HepG2 (cell line): ENCODE data around the gene RPS14. TPM values are rescaled to one million over a fixed set of nuclear protein-coding genes. Genes with fewer than 3 reads are reported as not detected.

Experiments
- ARNTL ChIP-seq: sonication (generic); formaldehyde crosslinking; IDR thresholded peaks from 2 replicates; pipeline ENCODE4 v1.4.0; 2020; ENCODE audit warnings: mild to moderate bottlenecking, missing genetic modification reagents
- BORCS8-MEF2B ChIP-seq: sonication (generic); formaldehyde crosslinking; IDR thresholded peaks from 2 replicates; pipeline ENCODE4 v1.8.0; 2022; ENCODE audit warnings: mild to moderate bottlenecking, missing genetic modification reagents
- GPN1 ChIP-seq: sonication (generic); formaldehyde crosslinking; IDR thresholded peaks from 2 replicates; pipeline ENCODE4 v1.5.1; 2020; ENCODE audit warnings: missing genetic modification reagents, borderline replicate concordance
- NCOR1 ChIP-seq: fragments of 200-600 bp; sonication (generic); IDR thresholded peaks from 2 replicates; pipeline ENCODE4 v1.7.0; 2017; ENCODE audit warnings: antibody characterized with exemption, low read length, borderline replicate concordance
- NFE2L1 ChIP-seq: sonication (generic); formaldehyde crosslinking; IDR thresholded peaks from 2 replicates; pipeline ENCODE4 v1.4.0; 2020; ENCODE audit warnings: missing genetic modification reagents, mild to moderate bottlenecking, borderline replicate concordance
- PAF1 ChIP-seq: IDR thresholded peaks from 2 replicates; pipeline ENCODE4 v1.6.1; 2016; ENCODE audit warnings: missing genetic modification reagents, missing compliant biosample characterization
- SATB2 ChIP-seq: sonication (generic); formaldehyde crosslinking; IDR thresholded peaks from 2 replicates; pipeline ENCODE4 v1.5.0; 2020; ENCODE audit warnings: missing genetic modification reagents
- ZNF333 ChIP-seq: sonication (generic); formaldehyde crosslinking; IDR thresholded peaks from 2 replicates; pipeline ENCODE4 v1.4.0; 2020; ENCODE audit warnings: mild to moderate bottlenecking, missing genetic modification reagents, borderline replicate concordance
- ZNF350 ChIP-seq: sonication (generic); formaldehyde crosslinking; IDR thresholded peaks from 2 replicates; pipeline ENCODE4 v1.4.0; 2020; ENCODE audit warnings: mild to moderate bottlenecking, low read depth, missing genetic modification reagents, borderline replicate concordance
- ZNF496 ChIP-seq: sonication (generic); formaldehyde crosslinking; IDR thresholded peaks from 2 replicates; pipeline ENCODE4 v1.8.1; 2023; ENCODE audit warnings: mild to moderate bottlenecking, moderate library complexity, missing genetic modification reagents; ENCODE audit not compliant: insufficient replicate concordance
- ZNF761 ChIP-seq: sonication (generic); formaldehyde crosslinking; conservative IDR thresholded peaks from 2 replicates; pipeline ENCODE4 v1.4.0; 2020; ENCODE audit warnings: mild to moderate bottlenecking, missing genetic modification reagents
- ZNF790 ChIP-seq: sonication (generic); formaldehyde crosslinking; IDR thresholded peaks from 2 replicates; pipeline ENCODE4 v1.8.0; 2022; ENCODE audit warnings: missing genetic modification reagents, mild to moderate bottlenecking, borderline replicate concordance
- ZNF792 ChIP-seq: IDR thresholded peaks from 2 replicates; pipeline ENCODE4 v1.6.1; 2016
- polyA plus RNA-seq, 8 experiments: library from polyadenylated mRNA; depleted of rRNA in 3 of 8; stranded (reverse) in 7 of 8; unstranded in 1 of 8; fragments of >200 nt; fragmentation: Illumina TruSeq in 4 of 8; extraction: Trizol in 4 of 8; gene quantifications; 2 replicates each; pipeline versions ENCODE4 v1.2.1 to v1.2.3, GENCODE V29; 2011 to 2016; ENCODE audit warnings: low read depth in 4 of 8, missing spikeins in 1 of 8, mixed read lengths in 1 of 8; ENCODE audit not compliant: insufficient read depth in 1 of 8
- total RNA-seq, 5 experiments: library from RNA; depleted of rRNA; stranded (reverse); fragments of >200 nt; fragmentation: Illumina TruSeq; extraction: Trizol; gene quantifications; 2 replicates each; pipeline ENCODE4 v1.2.3, GENCODE V29; 2016; ENCODE audit warnings: low read depth in 1 of 5
- TF ChIP-seq, protein P1 (sequence below): sonication (generic); formaldehyde crosslinking; IDR thresholded peaks from 2 replicates; pipeline ENCODE4 v1.8.1; 2023; ENCODE audit warnings: missing genetic modification reagents, mild to moderate bottlenecking, borderline replicate concordance
- TF ChIP-seq, protein P2 (sequence below): fragments of 450-650 bp; IDR thresholded peaks from 2 replicates; pipeline ENCODE4 v1.6.1; 2017; ENCODE audit warnings: mild to moderate bottlenecking
- TF ChIP-seq, protein P3 (sequence below): sonication (generic); formaldehyde crosslinking; IDR thresholded peaks from 2 replicates; pipeline ENCODE4 v1.5.1; 2020; ENCODE audit warnings: missing genetic modification reagents, mild to moderate bottlenecking, borderline replicate concordance
- TF ChIP-seq, protein P4 (sequence below): sonication (generic); formaldehyde crosslinking; IDR thresholded peaks from 2 replicates; pipeline ENCODE4 v1.8.1; 2022; ENCODE audit warnings: mild to moderate bottlenecking, missing genetic modification reagents
- TF ChIP-seq, protein P5 (sequence below), 2 experiments: sonication (generic) in 1 of 2; formaldehyde crosslinking in 1 of 2; IDR thresholded peaks; 2 replicates each; pipeline versions ENCODE4 v1.4.0 to v1.6.1; 2016 to 2020; ENCODE audit warnings: borderline replicate concordance in 1 of 2, low read depth in 1 of 2, mild to moderate bottlenecking in 1 of 2, missing genetic modification reagents in 1 of 2

Gene RPS14
- total and polyA plus RNA-seq, 2 of the 13 experiments (the other 11 are each of a cell fraction or from before 2014, with no cell fraction given) = 2,116 to 3,295 TPM

DNA sequence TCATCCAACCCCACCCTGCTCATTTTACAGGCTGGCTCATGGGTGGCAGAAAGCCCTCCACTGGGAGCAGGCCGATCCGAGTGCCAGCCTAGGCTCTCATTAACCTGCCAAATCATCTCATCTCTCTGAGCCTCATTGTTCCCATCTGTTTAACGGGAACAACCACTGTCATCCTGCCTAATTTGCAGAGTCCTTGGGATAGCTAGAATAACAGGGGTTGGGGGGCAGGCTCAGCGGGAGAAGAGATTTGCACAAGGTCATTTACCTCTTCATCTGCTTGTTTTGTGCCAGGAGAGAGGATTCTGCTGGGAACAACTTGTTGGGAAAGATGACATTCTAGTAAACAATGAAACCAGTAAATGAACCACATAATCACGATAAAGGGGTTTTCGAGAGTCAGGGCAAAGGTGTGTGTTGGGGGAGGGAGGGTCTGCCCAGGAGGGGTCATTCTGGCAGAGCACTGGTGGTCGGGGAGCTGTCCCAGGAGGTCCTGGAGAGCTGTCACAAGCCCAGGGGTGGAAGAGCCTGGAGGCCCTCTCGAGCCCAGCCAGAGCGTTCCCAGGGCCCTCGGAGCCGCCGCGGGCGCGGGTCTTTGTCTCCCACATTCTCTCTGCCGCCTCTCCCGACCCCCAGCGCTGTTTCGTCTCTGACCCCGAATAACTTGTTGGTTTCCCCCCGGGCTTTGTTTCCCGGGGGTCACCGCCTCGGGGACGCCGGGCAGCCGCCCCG, 35.6 kb upstream of the RPS14 start (continued):
- TF ChIP-seq, protein P1, sequence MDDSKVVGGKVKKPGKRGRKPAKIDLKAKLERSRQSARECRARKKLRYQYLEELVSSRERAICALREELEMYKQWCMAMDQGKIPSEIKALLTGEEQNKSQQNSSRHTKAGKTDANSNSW (CRISPR knock-in tag) = no peak; the same call in 1 of the 2 replicates
- no peak for TF ChIP-seq ZNF496
- TF ChIP-seq ZNF333 (CRISPR knock-in tag) = no peak
- TF ChIP-seq, protein P2, sequence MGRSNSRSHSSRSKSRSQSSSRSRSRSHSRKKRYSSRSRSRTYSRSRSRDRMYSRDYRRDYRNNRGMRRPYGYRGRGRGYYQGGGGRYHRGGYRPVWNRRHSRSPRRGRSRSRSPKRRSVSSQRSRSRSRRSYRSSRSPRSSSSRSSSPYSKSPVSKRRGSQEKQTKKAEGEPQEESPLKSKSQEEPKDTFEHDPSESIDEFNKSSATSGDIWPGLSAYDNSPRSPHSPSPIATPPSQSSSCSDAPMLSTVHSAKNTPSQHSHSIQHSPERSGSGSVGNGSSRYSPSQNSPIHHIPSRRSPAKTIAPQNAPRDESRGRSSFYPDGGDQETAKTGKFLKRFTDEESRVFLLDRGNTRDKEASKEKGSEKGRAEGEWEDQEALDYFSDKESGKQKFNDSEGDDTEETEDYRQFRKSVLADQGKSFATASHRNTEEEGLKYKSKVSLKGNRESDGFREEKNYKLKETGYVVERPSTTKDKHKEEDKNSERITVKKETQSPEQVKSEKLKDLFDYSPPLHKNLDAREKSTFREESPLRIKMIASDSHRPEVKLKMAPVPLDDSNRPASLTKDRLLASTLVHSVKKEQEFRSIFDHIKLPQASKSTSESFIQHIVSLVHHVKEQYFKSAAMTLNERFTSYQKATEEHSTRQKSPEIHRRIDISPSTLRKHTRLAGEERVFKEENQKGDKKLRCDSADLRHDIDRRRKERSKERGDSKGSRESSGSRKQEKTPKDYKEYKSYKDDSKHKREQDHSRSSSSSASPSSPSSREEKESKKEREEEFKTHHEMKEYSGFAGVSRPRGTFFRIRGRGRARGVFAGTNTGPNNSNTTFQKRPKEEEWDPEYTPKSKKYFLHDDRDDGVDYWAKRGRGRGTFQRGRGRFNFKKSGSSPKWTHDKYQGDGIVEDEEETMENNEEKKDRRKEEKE = no peak
- TF ChIP-seq PAF1 (CRISPR knock-in tag) = no peak
- TF ChIP-seq, protein P3, sequence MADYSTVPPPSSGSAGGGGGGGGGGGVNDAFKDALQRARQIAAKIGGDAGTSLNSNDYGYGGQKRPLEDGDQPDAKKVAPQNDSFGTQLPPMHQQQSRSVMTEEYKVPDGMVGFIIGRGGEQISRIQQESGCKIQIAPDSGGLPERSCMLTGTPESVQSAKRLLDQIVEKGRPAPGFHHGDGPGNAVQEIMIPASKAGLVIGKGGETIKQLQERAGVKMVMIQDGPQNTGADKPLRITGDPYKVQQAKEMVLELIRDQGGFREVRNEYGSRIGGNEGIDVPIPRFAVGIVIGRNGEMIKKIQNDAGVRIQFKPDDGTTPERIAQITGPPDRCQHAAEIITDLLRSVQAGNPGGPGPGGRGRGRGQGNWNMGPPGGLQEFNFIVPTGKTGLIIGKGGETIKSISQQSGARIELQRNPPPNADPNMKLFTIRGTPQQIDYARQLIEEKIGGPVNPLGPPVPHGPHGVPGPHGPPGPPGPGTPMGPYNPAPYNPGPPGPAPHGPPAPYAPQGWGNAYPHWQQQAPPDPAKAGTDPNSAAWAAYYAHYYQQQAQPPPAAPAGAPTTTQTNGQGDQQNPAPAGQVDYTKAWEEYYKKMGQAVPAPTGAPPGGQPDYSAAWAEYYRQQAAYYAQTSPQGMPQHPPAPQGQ (CRISPR knock-in tag) = no peak
- TF ChIP-seq, protein P4, sequence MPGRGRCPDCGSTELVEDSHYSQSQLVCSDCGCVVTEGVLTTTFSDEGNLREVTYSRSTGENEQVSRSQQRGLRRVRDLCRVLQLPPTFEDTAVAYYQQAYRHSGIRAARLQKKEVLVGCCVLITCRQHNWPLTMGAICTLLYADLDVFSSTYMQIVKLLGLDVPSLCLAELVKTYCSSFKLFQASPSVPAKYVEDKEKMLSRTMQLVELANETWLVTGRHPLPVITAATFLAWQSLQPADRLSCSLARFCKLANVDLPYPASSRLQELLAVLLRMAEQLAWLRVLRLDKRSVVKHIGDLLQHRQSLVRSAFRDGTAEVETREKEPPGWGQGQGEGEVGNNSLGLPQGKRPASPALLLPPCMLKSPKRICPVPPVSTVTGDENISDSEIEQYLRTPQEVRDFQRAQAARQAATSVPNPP (CRISPR knock-in tag) = no peak
- no peak for TF ChIP-seq BORCS8-MEF2B (CRISPR knock-in tag)
- TF ChIP-seq GPN1 (CRISPR knock-in tag) = no peak
- TF ChIP-seq ZNF792 (CRISPR knock-in tag) = no peak
- no peak for TF ChIP-seq NFE2L1 (CRISPR knock-in tag)
- TF ChIP-seq NCOR1 = no peak
- TF ChIP-seq ZNF761 (CRISPR knock-in tag) = no peak
- TF ChIP-seq, protein P5, sequence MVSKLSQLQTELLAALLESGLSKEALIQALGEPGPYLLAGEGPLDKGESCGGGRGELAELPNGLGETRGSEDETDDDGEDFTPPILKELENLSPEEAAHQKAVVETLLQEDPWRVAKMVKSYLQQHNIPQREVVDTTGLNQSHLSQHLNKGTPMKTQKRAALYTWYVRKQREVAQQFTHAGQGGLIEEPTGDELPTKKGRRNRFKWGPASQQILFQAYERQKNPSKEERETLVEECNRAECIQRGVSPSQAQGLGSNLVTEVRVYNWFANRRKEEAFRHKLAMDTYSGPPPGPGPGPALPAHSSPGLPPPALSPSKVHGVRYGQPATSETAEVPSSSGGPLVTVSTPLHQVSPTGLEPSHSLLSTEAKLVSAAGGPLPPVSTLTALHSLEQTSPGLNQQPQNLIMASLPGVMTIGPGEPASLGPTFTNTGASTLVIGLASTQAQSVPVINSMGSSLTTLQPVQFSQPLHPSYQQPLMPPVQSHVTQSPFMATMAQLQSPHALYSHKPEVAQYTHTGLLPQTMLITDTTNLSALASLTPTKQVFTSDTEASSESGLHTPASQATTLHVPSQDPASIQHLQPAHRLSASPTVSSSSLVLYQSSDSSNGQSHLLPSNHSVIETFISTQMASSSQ (IDR thresholded peaks at IDR 0.05; ENCODE audit: low read depth) = no peak
- TF ChIP-seq, protein P5 (CRISPR knock-in tag; IDR thresholded peaks at IDR 0.05; ENCODE audit: borderline replicate concordance) = no peak
- TF ChIP-seq SATB2 (CRISPR knock-in tag) = no peak
- no peak for TF ChIP-seq ZNF790 (CRISPR knock-in tag)
- TF ChIP-seq ZNF350 (CRISPR knock-in tag) = peak; percentile 19; the same call in 1 of the 2 replicates
- no peak for TF ChIP-seq ARNTL (CRISPR knock-in tag)
